ENCODE results near the gene TBX5.

TBX5 gene

GRCh38 chr12:114405519-114406271 lies at the start of gene TBX5:
Gene TBX5 (minus strand): TSS chr12:114406144. CDS start chr12:114403898, 2,246 bp downstream.
- DNase-seq = peak; percentile 38

GRCh38 chr12:114451657-114452056 lies 45.7 kb upstream of the TBX5 start:
- no peak for DNase-seq

- no peak for DNase-seq
Measured at GRCh38 chr12:114450515-114451300, 44.8 kb upstream of the TBX5 start.

- DNase-seq = no peak
Measured at GRCh38 chr12:114450019-114450418, 44.1 kb upstream of the TBX5 start.

GRCh38 chr12:114448618-114448933 lies 42.6 kb upstream of the TBX5 start:
- DNase-seq = no peak

- no peak for DNase-seq
Measured at GRCh38 chr12:114447799-114448617, 42.1 kb upstream of the TBX5 start.

GRCh38 chr12:114447274-114447716 lies 41.4 kb upstream of the TBX5 start:
- DNase-seq = peak; percentile 17

- DNase-seq = no peak
Measured at GRCh38 chr12:114445401-114446323, 39.7 kb upstream of the TBX5 start.

- no peak for DNase-seq
Measured at GRCh38 chr12:114444422-114445279, 38.7 kb upstream of the TBX5 start.

GRCh38 chr12:114443607-114444421 lies 37.9 kb upstream of the TBX5 start:
- DNase-seq = no peak

GRCh38 chr12:114442578-114442977 lies 36.6 kb upstream of the TBX5 start:
- DNase-seq = no peak

- no peak for DNase-seq
Measured at GRCh38 chr12:114441545-114441944, 35.6 kb upstream of the TBX5 start.

- DNase-seq = no peak
Measured at GRCh38 chr12:114441039-114441383, 35.1 kb upstream of the TBX5 start.

GRCh38 chr12:114440270-114441038 lies 34.5 kb upstream of the TBX5 start:
- no peak for DNase-seq

- no peak for DNase-seq
Measured at GRCh38 chr12:114439817-114440216, 33.9 kb upstream of the TBX5 start.

GRCh38 chr12:114439261-114439683 lies 33.3 kb upstream of the TBX5 start:
- DNase-seq = no peak

- no peak for DNase-seq
Measured at GRCh38 chr12:114438635-114439256, 32.8 kb upstream of the TBX5 start.

GRCh38 chr12:114434341-114434740 lies 28.4 kb upstream of the TBX5 start:
- no peak for DNase-seq

GRCh38 chr12:114431902-114432301 lies 26.0 kb upstream of the TBX5 start:
- DNase-seq = no peak

All from DMS79 (cell line).